Activated CD8-positive, alpha-beta memory T cell treated with anti-CD3 and anti-CD28 coated beads for 36 hours (primary cell): ENCODE results near the gene SOX1. TPM values are rescaled to one million over a fixed set of nuclear protein-coding genes. Genes with fewer than 3 reads are reported as not detected.

ENCODE experiments used
- CTCF ChIA-PET: fragments of 350-600 bp; sonication (Branson Sonifier 250); formaldehyde crosslinking; loops from one replicate; lab custom pipeline; 2021; ENCODE audit warnings: antibody characterized with exemption; lab: Charles Lee
- POLR2A ChIA-PET: fragments of 350-600 bp; sonication (Branson Sonifier 250); formaldehyde crosslinking; loops from one replicate; lab custom pipeline; 2021; ENCODE audit warnings: antibody characterized with exemption; lab: Charles Lee
- total RNA-seq, 2 experiments: library from RNA; stranded (reverse); gene quantifications; one replicate each; pipeline ENCODE4 v1.2.3, GENCODE V29; 2021

Gene SOX1
- not detected for total RNA-seq

GRCh38 chr13:112067116-112067741 is at the start of gene SOX1:
TSS of gene SOX1 (plus strand) at chr13:112067149. CDS start at chr13:112067659, 510 bp downstream.
- ChIA-PET CTCF (no interaction called here), POLR2A (no interaction called here)

DNA sequence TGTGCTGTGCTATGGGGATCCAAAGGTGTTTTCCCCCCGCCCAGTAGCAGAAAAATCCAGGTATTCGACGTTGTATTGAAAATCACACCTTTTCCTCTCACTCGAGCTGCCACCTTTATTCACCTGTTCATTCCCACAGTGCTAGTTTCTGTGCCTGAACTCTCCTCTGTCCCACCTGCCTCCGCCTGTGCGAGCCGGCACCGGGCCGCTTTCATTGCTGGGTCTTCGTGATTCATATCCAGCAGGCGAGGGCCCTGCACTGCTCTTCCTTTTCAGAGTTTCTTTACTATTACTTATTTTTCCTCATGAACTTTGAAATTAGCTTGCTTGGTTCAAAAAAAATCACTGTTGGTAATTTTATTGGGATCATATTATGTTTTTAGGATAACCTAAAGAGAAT is 42.4 kb upstream of the SOX1 start:
- ChIA-PET POLR2A (no interaction called here), CTCF (no interaction called here)

- ChIA-PET POLR2A (no interaction called here), CTCF (no interaction called here)
Measured at GRCh38 chr13:112027250-112027649, 39.7 kb upstream of the SOX1 start.

DNA sequence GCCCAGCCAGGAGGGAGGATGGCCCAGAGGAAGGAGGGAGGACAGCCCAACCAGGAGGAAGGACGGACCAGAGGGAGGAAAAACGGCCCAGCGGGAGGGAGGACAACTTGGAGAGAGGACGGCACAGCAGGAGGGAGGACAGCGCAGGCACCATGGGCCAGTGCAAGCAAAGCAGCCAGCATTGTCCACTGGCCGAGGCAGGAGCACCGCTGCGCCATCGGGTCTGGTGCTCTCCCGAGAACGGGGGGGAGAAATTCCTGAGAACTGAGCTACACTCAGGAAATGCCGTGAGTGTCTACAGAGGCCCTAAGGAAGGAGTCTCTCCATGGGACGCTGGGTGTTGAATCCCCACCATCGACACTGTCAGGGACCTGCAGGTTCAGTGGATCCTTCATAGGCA is 38.5 kb upstream of the SOX1 start:
- CTCF ChIA-PET: no interaction called here
- POLR2A ChIA-PET: no interaction called here

- ChIA-PET CTCF (no interaction called here), POLR2A (no interaction called here)
Measured at GRCh38 chr13:112029143-112029542, 37.8 kb upstream of the SOX1 start.

DNA sequence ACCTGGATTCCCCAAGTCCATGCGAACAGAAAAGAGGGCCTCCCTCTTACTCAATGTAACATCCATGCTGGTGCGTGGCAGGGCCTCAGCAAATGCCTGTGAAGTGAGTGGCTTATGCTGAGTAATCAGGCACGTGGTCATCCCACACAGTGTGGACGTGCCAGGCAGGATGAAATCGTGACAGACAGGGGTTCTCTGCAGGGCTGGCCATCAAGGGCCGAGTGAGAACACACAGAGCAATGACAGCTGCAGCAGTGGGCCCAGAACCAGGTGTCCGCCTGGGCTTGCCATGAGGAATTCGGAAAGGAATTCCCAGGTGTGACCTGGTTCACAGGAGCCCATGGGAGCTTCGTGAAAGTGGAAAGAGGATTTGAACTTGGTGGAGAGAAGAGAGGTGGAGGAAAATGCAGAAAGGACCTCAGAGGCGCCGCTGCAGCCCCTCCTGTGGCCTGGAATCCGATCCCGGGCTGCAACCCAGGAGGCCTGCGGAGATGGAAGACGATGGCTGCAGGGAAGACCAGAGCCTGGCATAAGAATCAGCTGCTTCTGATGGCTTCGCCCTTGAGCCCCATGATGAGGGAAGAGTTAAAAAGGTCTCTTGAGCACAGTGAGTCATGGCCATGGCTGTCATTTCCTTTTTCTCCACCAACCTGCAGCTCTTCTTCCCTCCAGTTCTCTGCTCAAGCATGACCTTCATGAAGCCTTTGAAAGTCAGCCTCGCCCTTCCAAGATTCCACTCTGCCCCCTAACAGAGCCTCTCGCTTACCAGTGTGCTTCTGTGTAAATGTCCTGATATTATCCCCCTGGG is 34.6 kb upstream of the SOX1 start:
- ChIA-PET CTCF (no interaction called here), POLR2A (no interaction called here)

DNA sequence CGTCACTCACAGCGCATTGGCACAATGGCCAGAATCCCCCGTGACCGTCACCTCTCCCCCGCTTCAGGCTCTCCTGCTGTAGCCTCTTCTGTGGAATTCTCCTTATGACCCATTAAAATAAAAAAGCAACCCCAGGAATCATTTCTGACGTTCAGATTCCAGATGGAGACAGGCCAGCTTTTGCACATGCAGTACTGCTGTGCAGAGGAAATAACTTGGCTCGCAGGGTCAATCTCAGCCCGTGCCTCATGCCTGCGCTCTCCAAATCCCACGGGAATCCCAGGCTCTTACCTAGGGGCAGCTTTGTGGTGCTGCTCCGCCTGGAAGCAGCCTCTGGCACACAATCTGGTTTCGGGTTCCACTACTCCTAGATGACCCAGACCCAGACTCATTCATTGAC is 32.7 kb upstream of the SOX1 start:
- CTCF ChIA-PET: no interaction called here
- POLR2A ChIA-PET: no interaction called here

- CTCF ChIA-PET: no interaction called here
- POLR2A ChIA-PET: no interaction called here
Measured at GRCh38 chr13:112034846-112035245, 32.1 kb upstream of the SOX1 start.

- POLR2A ChIA-PET: no interaction called here
- CTCF ChIA-PET: no interaction called here
Measured at GRCh38 chr13:112042496-112042895, 24.5 kb upstream of the SOX1 start.

DNA sequence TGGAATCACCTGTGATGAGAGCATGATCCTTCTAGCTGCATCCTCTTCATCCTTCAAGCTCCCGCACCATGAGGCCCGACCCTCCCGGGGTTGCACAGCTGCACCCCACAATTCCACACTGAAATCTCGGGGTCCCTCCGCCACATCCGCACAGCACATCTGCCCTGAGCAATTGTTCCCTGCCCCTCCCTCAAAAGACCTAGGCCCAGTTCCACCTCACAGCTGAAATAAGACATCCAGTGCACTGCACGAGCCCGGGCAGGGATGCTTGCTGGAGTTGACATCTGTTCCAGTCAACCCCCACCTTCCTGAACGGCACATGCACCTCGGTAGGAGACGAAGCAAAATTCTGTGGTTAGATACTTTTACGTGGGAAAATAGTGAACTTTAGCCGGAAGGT is 14.7 kb upstream of the SOX1 start:
- ChIA-PET POLR2A (no interaction called here), CTCF (no interaction called here)

- CTCF ChIA-PET: no interaction called here
- POLR2A ChIA-PET: no interaction called here
Measured at GRCh38 chr13:112053167-112053743, 13.7 kb upstream of the SOX1 start.

DNA sequence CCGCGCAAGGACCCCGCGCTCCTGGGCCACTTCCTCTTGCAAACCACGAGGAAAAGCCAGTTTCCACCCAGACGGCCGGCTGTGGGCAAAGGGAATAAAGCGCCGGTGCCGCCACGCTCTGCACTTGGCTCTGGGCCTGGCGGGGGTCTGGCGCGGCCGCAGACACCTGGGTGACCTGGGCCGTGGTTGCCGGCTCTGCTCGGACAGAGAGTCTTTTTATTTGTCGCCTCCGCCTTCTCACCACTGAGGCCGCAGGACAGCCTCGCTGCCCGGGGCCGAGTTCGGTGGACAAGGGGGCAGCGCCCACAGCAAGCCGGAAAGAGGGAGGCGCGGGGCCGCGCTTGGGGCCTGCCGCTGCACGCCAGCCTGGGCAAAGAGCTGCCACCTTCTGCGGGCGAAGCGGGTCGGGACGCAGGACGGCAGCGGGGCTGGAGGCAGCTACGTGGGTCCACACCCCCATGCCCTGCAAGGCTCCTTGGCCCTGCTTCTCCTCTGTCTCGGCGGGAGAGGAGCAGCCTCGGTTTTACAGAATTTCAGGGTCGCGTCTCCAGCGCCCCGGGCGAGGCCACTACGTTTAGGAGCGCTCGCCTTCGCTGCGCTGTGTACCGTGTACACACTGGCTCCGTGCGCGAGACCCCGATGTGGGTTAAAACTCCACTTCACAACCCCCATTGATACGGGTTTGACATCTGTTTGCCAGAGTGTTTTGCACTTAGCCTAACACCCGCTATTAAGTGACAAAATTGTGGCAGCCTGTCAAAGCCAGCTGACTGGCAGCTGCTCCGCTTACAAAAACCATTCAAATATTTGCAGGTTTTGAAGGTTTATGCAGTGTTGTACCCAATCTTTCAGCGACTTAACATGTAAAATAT is 13.0 kb upstream of the SOX1 start:
- ChIA-PET POLR2A (no interaction called here), CTCF (no interaction called here)

DNA sequence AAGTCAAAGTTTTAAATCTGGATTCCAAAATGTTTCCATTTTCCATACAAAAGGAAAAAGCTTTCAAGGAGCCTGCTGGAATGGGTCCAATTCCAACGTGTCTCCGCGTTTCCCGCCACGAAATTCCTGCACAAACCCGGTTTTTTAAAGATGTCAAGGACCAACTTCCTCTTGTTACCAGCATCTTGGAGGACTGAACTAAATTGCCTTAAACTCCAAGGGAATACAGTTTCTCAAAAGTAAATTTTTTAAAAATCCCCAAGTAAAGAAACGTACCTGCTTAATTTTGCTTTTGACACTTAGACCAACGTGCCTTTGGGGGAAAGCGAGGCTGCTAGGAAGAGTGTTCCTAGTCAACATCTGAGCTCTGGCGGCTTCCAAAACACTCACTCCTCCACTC is 12.3 kb upstream of the SOX1 start:
- CTCF ChIA-PET: no interaction called here
- POLR2A ChIA-PET: no interaction called here

GRCh38 chr13:112055036-112055914 is 11.7 kb upstream of the SOX1 start:
- CTCF ChIA-PET: no interaction called here
- POLR2A ChIA-PET: no interaction called here

GRCh38 chr13:112055915-112056269 is 11.1 kb upstream of the SOX1 start:
- POLR2A ChIA-PET: no interaction called here
- CTCF ChIA-PET: no interaction called here

DNA sequence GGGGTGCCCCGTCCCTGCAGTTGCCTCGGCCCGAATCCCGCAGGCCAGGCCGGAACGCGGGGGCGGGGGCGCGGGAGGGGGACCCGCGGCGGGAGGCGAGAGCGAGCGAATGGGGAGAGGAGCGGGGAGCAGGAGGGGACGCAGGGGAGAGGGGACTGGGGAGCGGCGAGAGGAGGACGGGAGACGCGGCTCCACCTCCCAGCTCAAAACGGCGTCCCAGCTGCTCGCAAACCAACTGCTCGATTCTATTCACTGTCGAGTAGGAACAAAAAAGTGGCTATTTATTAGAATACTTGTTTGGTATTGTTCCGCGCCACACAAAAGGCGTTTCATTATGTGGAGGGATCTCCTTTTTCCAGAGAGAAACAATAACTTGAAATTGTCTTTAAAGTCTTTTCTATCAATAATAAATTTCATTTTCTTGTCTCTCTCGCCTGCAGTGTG is 10.6 kb upstream of the SOX1 start:
- ChIA-PET POLR2A (no interaction called here), CTCF (no interaction called here)

- POLR2A ChIA-PET: no interaction called here
- CTCF ChIA-PET: no interaction called here
Measured at GRCh38 chr13:112056739-112057438, 10.1 kb upstream of the SOX1 start.

GRCh38 chr13:112057439-112057735 is 9.6 kb upstream of the SOX1 start:
- ChIA-PET POLR2A (no interaction called here), CTCF (no interaction called here)
